ENCODE results near the gene TNFRSF4.

DNA sequence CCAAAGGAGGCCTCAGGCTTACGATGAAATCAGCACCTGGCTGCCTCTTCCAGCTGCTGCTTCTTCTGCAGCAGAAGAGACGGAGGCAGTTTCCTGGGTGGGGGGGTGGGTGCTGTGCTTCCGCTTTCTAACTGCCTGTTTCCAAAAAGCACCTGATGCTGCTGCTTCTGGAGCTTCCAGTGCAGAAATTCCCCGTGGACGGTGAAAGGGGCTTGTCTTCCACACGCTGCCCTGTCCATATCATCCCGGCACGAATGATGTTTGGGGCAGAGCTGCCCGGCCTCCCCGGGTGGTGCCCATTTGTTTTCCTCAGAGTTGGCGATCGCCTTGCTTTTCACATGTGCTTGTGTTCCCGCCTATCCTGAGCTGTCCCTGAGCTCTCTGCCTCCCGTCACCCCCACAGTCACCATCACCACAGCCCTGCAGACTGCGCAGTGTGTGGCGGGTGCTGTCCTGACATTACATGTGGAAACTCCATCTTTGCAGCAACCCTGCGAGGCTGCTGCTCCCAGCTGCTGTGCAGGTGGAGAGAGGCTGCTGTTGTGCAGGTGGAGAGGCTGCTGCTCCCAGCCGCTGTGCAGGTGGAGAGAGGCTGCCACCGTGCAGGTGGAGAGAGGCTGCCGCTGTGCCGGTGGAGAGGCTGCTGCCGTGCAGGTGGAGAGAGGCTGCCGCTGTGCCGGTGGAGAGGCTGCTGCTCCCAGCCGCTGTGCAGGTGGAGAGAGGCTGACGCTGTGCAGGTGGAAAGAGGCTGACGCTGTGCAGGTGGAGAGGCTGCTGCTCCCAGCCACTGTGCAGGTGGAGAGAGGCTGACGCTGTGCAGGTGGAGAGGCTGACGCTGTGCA is 38.5 kb downstream of the TNFRSF4 start:
- no peak for TF ChIP-seq CTCF (IDR thresholded peaks at IDR 0.05; ENCODE audit: insufficient read depth, low read length)
- peak; percentile 36; the same call in 1 of the 2 replicates for TF ChIP-seq POLR2AphosphoS5 (IDR thresholded peaks at IDR 0.05; ENCODE audit: low read depth)
- no peak for TF ChIP-seq GABPA (IDR thresholded peaks at IDR 0.05; ENCODE audit: low read depth)
- no peak for TF ChIP-seq REST (IDR thresholded peaks at IDR 0.05; ENCODE audit: insufficient replicate concordance, low read depth)
- TF ChIP-seq SPI1 (IDR thresholded peaks at IDR 0.05; ENCODE audit: borderline replicate concordance, low read depth): peak; percentile 17; the same call in 1 of the 2 replicates

Measured in HL-60 (cell line).